ENCODE measurements around the gene ERN2. TPM values are rescaled to one million over a fixed set of nuclear protein-coding genes. Genes with fewer than 3 reads are reported as not detected.

Gene ERN2
- total RNA-seq, 1 experiment from 2014 or later, result 2.1 TPM

GRCh38 chr16:23700509-23700908 lies 12.5 kb downstream of the ERN2 start:
- no CpG with 5 or more reads among the region's 8 CpGs for WGBS (ENCODE audit: extremely low coverage, insufficient read length, low lambda C conversion rate)
- no peaks in the 10 kb centered on the region for H3K9me3 ChIP-seq (ENCODE audit: control insufficient read depth, low read depth, low read length)
- H2BK15ac ChIP-seq (ENCODE audit: low read depth, low read length), result no peak overlapping the region
- H3K4me2 ChIP-seq (ENCODE audit: insufficient read depth, insufficient read length, low read length), result peak overlapping the region; percentile 9
- H2BK20ac ChIP-seq (ENCODE audit: low read depth, low read length, poor library complexity, severe bottlenecking), result no peak overlapping the region
- H2BK5ac ChIP-seq (ENCODE audit: insufficient read length, low read length), result no peak overlapping the region
- no peaks in the 10 kb centered on the region for H3K4me1 ChIP-seq (ENCODE audit: insufficient read depth, low read length)
- H4K91ac ChIP-seq (ENCODE audit: insufficient read length, low read depth, low read length), result no peak overlapping the region
- peaks cover 4 to 12% (median 4%) of the 10 kb centered on the region in 3 experiments for H3K36me3 Mint-ChIP-seq (ENCODE audit: insufficient read depth in 1 of 3, low read depth in 3 of 3)
- H3K4ac ChIP-seq (ENCODE audit: low read depth, low read length), result no peak overlapping the region
- H3K27ac Mint-ChIP-seq, result peak overlapping the region; percentile 33 to 95 (median 69); a peak in 3 of 7 replicates
- peak; percentile 81 for DNase-seq
- no peak overlapping the region for H3K9ac ChIP-seq (ENCODE audit: extremely low read depth, insufficient read length, low read length)
- no peaks in the 10 kb centered on the region for H4K20me1 ChIP-seq (ENCODE audit: control insufficient read depth, insufficient read depth, insufficient read length)
- H2AFZ ChIP-seq (ENCODE audit: low read length), result no peak overlapping the region
- no peak overlapping the region for H2BK120ac ChIP-seq (ENCODE audit: low read depth, low read length, poor library complexity, severe bottlenecking)
- H2BK12ac ChIP-seq (ENCODE audit: insufficient read length, low read depth, low read length), result no peak overlapping the region
- H3K23me2 ChIP-seq (ENCODE audit: insufficient read length, low read depth, low read length, poor library complexity, severe bottlenecking), result no peaks in the 10 kb centered on the region
- no peak overlapping the region for H4K5ac ChIP-seq (ENCODE audit: insufficient read length, low read depth, low read length)
- no peak overlapping the region for H3K27ac ChIP-seq (ENCODE audit: insufficient read length, low read depth, low read length)
- H3K79me1 ChIP-seq (ENCODE audit: insufficient read depth, low read depth, low read length, poor library complexity, severe bottlenecking), result no peaks in the 10 kb centered on the region
- H3K27me3 Mint-ChIP-seq (ENCODE audit: low read depth), result peaks cover 9% of the 10 kb centered on the region
- no peak overlapping the region for H3T11ph ChIP-seq (ENCODE audit: low read length)
- H2AK5ac ChIP-seq (ENCODE audit: insufficient read length, low read length), result no peak overlapping the region
- H3K18ac ChIP-seq (ENCODE audit: insufficient read length, low read depth, low read length), result peak overlapping the region; percentile 45
- peaks cover 11 to 13% of the 10 kb centered on the region in 2 experiments for H3K4me1 Mint-ChIP-seq
- H3K79me2 ChIP-seq (ENCODE audit: insufficient read depth, low read length), result no peaks in the 10 kb centered on the region
- no peak for TF ChIP-seq CTCF (conservative IDR thresholded peaks at IDR 0.05)
- H3K27me3 ChIP-seq (ENCODE audit: insufficient read depth, low read length), result no peaks in the 10 kb centered on the region
- H3K4me3 Mint-ChIP-seq, result peak overlapping the region in 1 of 2 experiments; percentile 35; a peak in 1 of 5 replicates
- no peak overlapping the region for H3K56ac ChIP-seq (ENCODE audit: insufficient read length, low read depth, low read length)
- H3K14ac ChIP-seq (ENCODE audit: insufficient read depth, low read length), result no peak overlapping the region
- no peak overlapping the region for H3K23ac ChIP-seq (ENCODE audit: insufficient read length, low read depth, low read length)
- peaks cover 5 to 8% of the 10 kb centered on the region in 2 experiments for H3K9me3 Mint-ChIP-seq
- H4K8ac ChIP-seq (replicated peaks; ENCODE audit: insufficient read length, low read depth, low read length), result no peak overlapping the region
